ENCODE data around the gene CIRBP. TPM values are rescaled to one million over a fixed set of nuclear protein-coding genes. Genes with fewer than 3 reads are reported as not detected.
A peak's percentile ranks its signal among the peaks of the same experiment; 100 is the strongest.

The CIRBP gene
- total and polyA plus RNA-seq, 2 of the 13 experiments (the other 11 are each of a cell fraction or from before 2014, with no cell fraction given), result 133 to 140 TPM

- TF ChIP-seq ZNF709 (CRISPR knock-in tag; IDR thresholded peaks at IDR 0.05) (no peak), ZNF589 (CRISPR knock-in tag; conservative IDR thresholded peaks at IDR 0.05) (no peak), ZNF296 (CRISPR knock-in tag; conservative IDR thresholded peaks at IDR 0.05) (no peak), ZNF720 (CRISPR knock-in tag; IDR thresholded peaks at IDR 0.05) (no peak), HOXA3 (CRISPR knock-in tag; IDR thresholded peaks at IDR 0.05) (no peak; the same call in 1 of the 2 replicates), RBFOX2 (IDR thresholded peaks at IDR 0.05; ENCODE audit: low read depth, low read length) (no peak), MYNN (CRISPR knock-in tag; IDR thresholded peaks at IDR 0.05; ENCODE audit: low read depth) (no peak), ZNF333 (CRISPR knock-in tag; IDR thresholded peaks at IDR 0.05; ENCODE audit: borderline replicate concordance) (no peak), ZFP1 (CRISPR knock-in tag; IDR thresholded peaks at IDR 0.05) (no peak), ZNF619 (CRISPR knock-in tag; IDR thresholded peaks at IDR 0.05) (no peak), AGO2 (optimal IDR thresholded peaks at IDR 0.05; ENCODE audit: low read depth, low read length) (no peak), ZNF816 (CRISPR knock-in tag; IDR thresholded peaks at IDR 0.05; ENCODE audit: borderline replicate concordance) (no peak), ZNF3 (CRISPR knock-in tag; IDR thresholded peaks at IDR 0.05) (no peak), MIER2 (CRISPR knock-in tag; IDR thresholded peaks at IDR 0.05) (no peak), MBNL3 (CRISPR knock-in tag; conservative IDR thresholded peaks at IDR 0.05) (no peak), ZFAT (CRISPR knock-in tag; conservative IDR thresholded peaks at IDR 0.05) (no peak), GZF1 (CRISPR knock-in tag; IDR thresholded peaks at IDR 0.05) (no peak), JDP2 (CRISPR knock-in tag; IDR thresholded peaks at IDR 0.05; ENCODE audit: borderline replicate concordance) (no peak), ZNF17 (CRISPR knock-in tag; IDR thresholded peaks at IDR 0.05) (no peak), CHD4 (IDR thresholded peaks at IDR 0.05; ENCODE audit: borderline replicate concordance, low read length) (no peak), ZNF484 (CRISPR knock-in tag; IDR thresholded peaks at IDR 0.05; ENCODE audit: borderline replicate concordance, low read depth) (no peak), IRF1 (CRISPR knock-in tag; IDR thresholded peaks at IDR 0.05; ENCODE audit: low read depth) (no peak), ZNF749 (CRISPR knock-in tag; IDR thresholded peaks at IDR 0.05; ENCODE audit: borderline replicate concordance) (no peak), ZNF879 (CRISPR knock-in tag; IDR thresholded peaks at IDR 0.05) (no peak), MAFF (IDR thresholded peaks at IDR 0.05; ENCODE audit: low read depth, low read length) (no peak)
- TF ChIP-seq, protein P1, sequence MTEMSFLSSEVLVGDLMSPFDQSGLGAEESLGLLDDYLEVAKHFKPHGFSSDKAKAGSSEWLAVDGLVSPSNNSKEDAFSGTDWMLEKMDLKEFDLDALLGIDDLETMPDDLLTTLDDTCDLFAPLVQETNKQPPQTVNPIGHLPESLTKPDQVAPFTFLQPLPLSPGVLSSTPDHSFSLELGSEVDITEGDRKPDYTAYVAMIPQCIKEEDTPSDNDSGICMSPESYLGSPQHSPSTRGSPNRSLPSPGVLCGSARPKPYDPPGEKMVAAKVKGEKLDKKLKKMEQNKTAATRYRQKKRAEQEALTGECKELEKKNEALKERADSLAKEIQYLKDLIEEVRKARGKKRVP (CRISPR knock-in tag; IDR thresholded peaks at IDR 0.05), result no peak
- TF ChIP-seq, protein P2, sequence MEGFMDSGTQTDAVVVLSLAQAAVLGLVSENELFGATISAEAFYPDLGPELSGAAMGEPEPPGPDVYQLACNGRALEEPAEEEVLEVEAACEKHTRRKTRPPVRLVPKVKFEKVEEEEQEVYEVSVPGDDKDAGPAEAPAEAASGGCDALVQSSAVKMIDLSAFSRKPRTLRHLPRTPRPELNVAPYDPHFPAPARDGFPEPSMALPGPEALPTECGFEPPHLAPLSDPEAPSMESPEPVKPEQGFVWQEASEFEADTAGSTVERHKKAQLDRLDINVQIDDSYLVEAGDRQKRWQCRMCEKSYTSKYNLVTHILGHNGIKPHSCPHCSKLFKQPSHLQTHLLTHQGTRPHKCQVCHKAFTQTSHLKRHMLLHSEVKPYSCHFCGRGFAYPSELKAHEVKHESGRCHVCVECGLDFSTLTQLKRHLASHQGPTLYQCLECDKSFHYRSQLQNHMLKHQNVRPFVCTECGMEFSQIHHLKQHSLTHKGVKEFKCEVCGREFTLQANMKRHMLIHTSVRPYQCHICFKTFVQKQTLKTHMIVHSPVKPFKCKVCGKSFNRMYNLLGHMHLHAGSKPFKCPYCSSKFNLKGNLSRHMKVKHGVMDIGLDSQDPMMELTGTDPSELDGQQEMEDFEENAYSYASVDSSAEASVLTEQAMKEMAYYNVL (CRISPR knock-in tag; IDR thresholded peaks at IDR 0.05; ENCODE audit: borderline replicate concordance), result 0 out of 2 replicates have a peak, but pooled peaks have one; percentile 11
- TF ChIP-seq, protein P3, sequence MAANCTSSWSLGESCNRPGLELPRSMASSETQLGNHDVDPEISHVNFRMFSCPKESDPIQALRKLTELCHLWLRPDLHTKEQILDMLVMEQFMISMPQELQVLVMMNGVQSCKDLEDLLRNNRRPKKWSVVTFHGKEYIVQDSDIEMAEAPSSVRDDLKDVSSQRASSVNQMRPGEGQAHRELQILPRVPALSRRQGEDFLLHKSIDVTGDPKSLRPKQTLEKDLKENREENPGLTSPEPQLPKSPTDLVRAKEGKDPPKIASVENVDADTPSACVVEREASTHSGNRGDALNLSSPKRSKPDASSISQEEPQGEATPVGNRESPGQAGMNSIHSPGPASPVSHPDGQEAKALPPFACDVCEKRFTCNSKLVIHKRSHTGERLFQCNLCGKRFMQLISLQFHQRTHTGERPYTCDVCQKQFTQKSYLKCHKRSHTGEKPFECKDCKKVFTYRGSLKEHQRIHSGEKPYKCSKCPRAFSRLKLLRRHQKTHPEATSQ (CRISPR knock-in tag; IDR thresholded peaks at IDR 0.05; ENCODE audit: borderline replicate concordance), result no peak
Measured at GRCh38 chr19:1315470-1316166, 46.5 kb downstream of the CIRBP start (continued).

Data from HepG2 (cell line).